ENCODE data around the gene IL6ST. TPM values are rescaled to one million over a fixed set of nuclear protein-coding genes. Genes with fewer than 3 reads are reported as not detected.

Gene IL6ST
- total and polyA plus RNA-seq, 10 of the 15 experiments (the other 5 are each of a cell fraction or from before 2014, with no cell fraction given): 1.5 to 139 (median 13.0) TPM

- TF ChIP-seq EZH2 (IDR thresholded peaks at IDR 0.05; ENCODE audit: borderline replicate concordance, control insufficient read depth, low read depth, low read length): no peak
These were observed 11.8 kb upstream of the IL6ST start (continued) for GRCh38 chr5:56006600-56006999.

GRCh38 chr5:56006094-56006493 is 11.3 kb upstream of the IL6ST start:
- CTCF ChIA-PET: no interaction called here
- no peak overlapping the region for H3K9ac ChIP-seq (ENCODE audit: control insufficient read depth, insufficient read depth, low read length)
- SMC1A ChIA-PET (ENCODE audit: uncharacterized antibody, unreplicated experiment): interaction anchor here (0.7 to 3.1 kb wide), 6 partner anchors 13 to 91 kb away, joined by 3 to 17 read pairs (median 4); no protein-coding TSS in a partner anchor
- no peak overlapping the region for H3K27ac ChIP-seq (ENCODE audit: control insufficient read depth, insufficient read depth)
- RAD21 ChIA-PET (ENCODE audit: unreplicated experiment): interaction anchor here (0.6 to 1.2 kb wide), 2 partner anchors 20 to 328 kb away, joined by 3 read pairs; no protein-coding TSS in a partner anchor
- no peak for TF ChIP-seq GATAD2B (conservative IDR thresholded peaks at IDR 0.05; ENCODE audit: low read depth)
- TF ChIP-seq ESRRA (IDR thresholded peaks at IDR 0.05; ENCODE audit: low read length): no peak
- TF ChIP-seq NR2F1 (conservative IDR thresholded peaks at IDR 0.05): 0 out of 2 replicates have a peak, but pooled peaks have one; percentile 9
- no peak for TF ChIP-seq ZNF687 (IDR thresholded peaks at IDR 0.05)
- TF ChIP-seq KLF5 (IDR thresholded peaks at IDR 0.05; ENCODE audit: partially characterized antibody): no peak
- peak; percentile 83; the same call in 1 of the 2 replicates for TF ChIP-seq ZBTB40 (IDR thresholded peaks at IDR 0.05; ENCODE audit: borderline replicate concordance)
- TF ChIP-seq SUZ12 (IDR thresholded peaks at IDR 0.05; ENCODE audit: unreplicated experiment): no peak
- TF ChIP-seq TARDBP (IDR thresholded peaks at IDR 0.05; ENCODE audit: borderline replicate concordance): no peak
- no peak for TF ChIP-seq BRCA1 (IDR thresholded peaks at IDR 0.05; ENCODE audit: low read depth, low read length)
- peak; percentile 74 for TF ChIP-seq SPI1 (IDR thresholded peaks at IDR 0.05; ENCODE audit: borderline replicate concordance, insufficient read depth, low read depth, low read length)
- no peak for TF ChIP-seq CHD2 (IDR thresholded peaks at IDR 0.05; ENCODE audit: borderline replicate concordance, low read depth, low read length)
- ATAC-seq (peak; percentile 91), DNase-seq (ENCODE audit: low read depth, low spot score) (no peak), FAIRE-seq (no peak)
- WGBS (ENCODE audit: insufficient coverage, insufficient replicate concordance, low lambda C conversion rate, missing lambda C conversion rate): 2% methylated on average over 2 of the region's 2 CpGs
- H3K27me3 ChIP-seq (replicated peaks in 1 of 2; ENCODE audit: control insufficient read depth in 2 of 2, insufficient read depth in 2 of 2, low read length in 1 of 2): no peaks in the 10 kb centered on the region
- in situ Hi-C loops (cut with MboI) (no loop called here), intact Hi-C loops (cut with micrococcal nuclease; ENCODE audit: unreplicated experiment) (no loop called here)
- peak overlapping the region; percentile 15; the same call in 1 of the 2 replicates for H3K4me2 ChIP-seq (ENCODE audit: control insufficient read depth, insufficient read depth)
- no TSS peak for BruUV-seq (replicated peaks)
- H3K4me3 ChIP-seq: no peak overlapping the region
- H4K20me1 ChIP-seq (ENCODE audit: control insufficient read depth, insufficient read depth): no peaks in the 10 kb centered on the region
- POLR2A ChIA-PET: interaction anchor here (0.6 kb wide), 1 partner anchor 1016 kb away, joined by 8 read pairs; no protein-coding TSS in a partner anchor
- H3K9me3 ChIP-seq (replicated peaks; ENCODE audit: control insufficient read depth, insufficient read depth, low read length): peaks cover 6% of the 10 kb centered on the region
- H2AFZ ChIP-seq (ENCODE audit: control insufficient read depth, low read depth, low read length): no peak overlapping the region
- H3K36me3 ChIP-seq (ENCODE audit: control insufficient read depth in 2 of 2, insufficient read depth in 2 of 2, low read length in 1 of 2): no peaks in the 10 kb centered on the region
- H3K79me2 ChIP-seq (ENCODE audit: control insufficient read depth, insufficient read depth, low read length): no peaks in the 10 kb centered on the region
- H3K4me1 ChIP-seq (ENCODE audit: control insufficient read depth, insufficient read depth, low read length): peaks cover 6% of the 10 kb centered on the region; the same call in 1 of the 2 replicates
